ENCODE measurements around the gene GIT2. TPM values are rescaled to one million over a fixed set of nuclear protein-coding genes. Genes with fewer than 3 reads are reported as not detected.

Gene GIT2
- total RNA-seq, 4 donors from 2014 or later: 55.0 to 107 (median 79.8) TPM

DNA sequence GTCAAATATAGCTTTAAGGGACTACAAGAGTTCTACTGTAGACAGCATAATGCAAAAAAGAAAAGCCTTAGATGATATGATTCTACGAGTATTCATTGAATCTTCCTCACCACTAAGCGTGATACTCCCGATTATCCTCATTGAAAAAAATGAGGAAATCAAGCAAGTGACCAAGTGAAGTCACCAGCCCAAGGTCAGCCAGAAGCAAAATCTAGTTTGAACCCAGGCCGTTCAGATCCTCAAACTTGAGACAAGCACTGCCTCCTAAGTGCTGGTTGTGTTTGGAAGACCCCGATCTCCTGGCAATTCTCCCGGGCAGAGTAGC is 845 bp downstream of the GIT2 start:
- Histone ChIP-seq H3K4me1 (peaks cover 0 to 21% (median 2%) of the 10 kb centered on the region in 4 donors), H3K4me3 (peak overlapping the region; percentile 70 to 100 (median 86)), H3K9me3 (no peaks in the 10 kb centered on the region), H3K27me3 (no peaks in the 10 kb centered on the region), H3K27ac (peak overlapping the region; percentile 87 to 92 (median 91)), H3K36me3 (peaks cover 0 to 8% (median 0%) of the 10 kb centered on the region in 3 donors)
- TF ChIP-seq, protein P1, sequence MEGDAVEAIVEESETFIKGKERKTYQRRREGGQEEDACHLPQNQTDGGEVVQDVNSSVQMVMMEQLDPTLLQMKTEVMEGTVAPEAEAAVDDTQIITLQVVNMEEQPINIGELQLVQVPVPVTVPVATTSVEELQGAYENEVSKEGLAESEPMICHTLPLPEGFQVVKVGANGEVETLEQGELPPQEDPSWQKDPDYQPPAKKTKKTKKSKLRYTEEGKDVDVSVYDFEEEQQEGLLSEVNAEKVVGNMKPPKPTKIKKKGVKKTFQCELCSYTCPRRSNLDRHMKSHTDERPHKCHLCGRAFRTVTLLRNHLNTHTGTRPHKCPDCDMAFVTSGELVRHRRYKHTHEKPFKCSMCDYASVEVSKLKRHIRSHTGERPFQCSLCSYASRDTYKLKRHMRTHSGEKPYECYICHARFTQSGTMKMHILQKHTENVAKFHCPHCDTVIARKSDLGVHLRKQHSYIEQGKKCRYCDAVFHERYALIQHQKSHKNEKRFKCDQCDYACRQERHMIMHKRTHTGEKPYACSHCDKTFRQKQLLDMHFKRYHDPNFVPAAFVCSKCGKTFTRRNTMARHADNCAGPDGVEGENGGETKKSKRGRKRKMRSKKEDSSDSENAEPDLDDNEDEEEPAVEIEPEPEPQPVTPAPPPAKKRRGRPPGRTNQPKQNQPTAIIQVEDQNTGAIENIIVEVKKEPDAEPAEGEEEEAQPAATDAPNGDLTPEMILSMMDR (IDR thresholded peaks at IDR 0.05): no peak
- TF ChIP-seq POLR2A (IDR thresholded peaks at IDR 0.05): no peak
- no peak for DNase-seq

DNA sequence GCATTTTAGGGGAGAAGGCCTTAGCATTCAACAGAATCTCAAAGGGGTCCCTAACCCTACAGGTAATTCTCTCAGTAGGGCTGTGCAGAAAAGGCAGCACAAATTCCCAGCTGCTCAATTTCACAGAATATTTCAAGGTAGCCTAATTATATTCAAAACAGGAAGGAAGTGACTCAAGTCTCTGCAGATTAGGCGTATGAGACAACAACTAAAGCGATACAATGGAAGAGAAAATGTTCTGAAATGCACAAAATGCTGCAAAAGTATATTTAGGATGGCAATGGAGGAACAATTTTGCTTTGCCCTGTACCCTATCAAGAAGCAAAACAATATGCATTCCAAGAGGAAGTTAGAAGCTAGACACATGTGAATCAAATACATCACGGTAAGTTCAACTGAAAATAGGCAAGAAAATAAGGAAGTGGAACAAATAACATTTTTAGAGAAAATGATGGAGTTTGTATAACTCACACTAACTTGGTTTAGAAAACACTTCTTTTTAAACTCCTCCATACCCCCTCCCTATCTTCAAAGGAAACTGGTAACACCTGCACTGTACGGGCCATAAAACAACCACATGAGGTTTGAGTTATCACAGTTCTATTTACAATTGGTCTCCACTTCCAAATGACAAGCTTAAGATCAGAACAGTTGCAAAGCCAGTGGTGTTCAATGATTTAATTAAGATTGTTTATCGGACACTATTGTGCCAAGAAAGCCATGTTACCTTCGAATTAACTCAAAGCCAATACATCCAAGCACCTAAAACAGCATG is 1.6 kb downstream of the GIT2 start:
- H3K4me3 ChIP-seq: peak overlapping the region; percentile 70 to 100 (median 86)
- H3K27me3 ChIP-seq: no peaks in the 10 kb centered on the region
- TF ChIP-seq POLR2A (IDR thresholded peaks at IDR 0.05): no peak
- TF ChIP-seq, protein P1 (IDR thresholded peaks at IDR 0.05): no peak
- no peak for DNase-seq
- H3K27ac ChIP-seq: peak overlapping the region; percentile 87 to 92 (median 91)
- peaks cover 0 to 16% (median 0%) of the 10 kb centered on the region in 3 donors for H3K36me3 ChIP-seq
- peaks cover 0 to 20% (median 2%) of the 10 kb centered on the region in 4 donors for H3K4me1 ChIP-seq
- no peaks in the 10 kb centered on the region for H3K9me3 ChIP-seq

DNA sequence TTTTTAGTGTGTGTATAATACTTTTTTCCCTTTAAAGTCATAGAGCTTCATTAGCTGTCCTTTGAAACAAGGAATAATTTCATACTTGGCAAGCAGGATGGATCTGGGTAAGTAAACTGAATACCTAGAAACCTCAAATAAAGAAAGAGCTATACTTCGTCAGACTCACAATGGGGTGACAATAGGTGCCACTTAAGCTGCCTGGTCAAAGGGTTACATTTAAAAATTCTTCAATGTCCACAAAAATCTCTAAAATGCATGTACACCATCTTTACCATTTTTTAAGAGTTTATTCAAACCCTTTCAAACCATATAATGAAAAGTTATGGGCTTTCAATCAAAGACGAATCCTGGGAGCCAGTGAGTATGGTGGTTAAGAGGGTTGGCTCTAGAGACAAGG is 3.1 kb downstream of the GIT2 start:
- DNase-seq: no peak
- Histone ChIP-seq H3K4me1 (peaks cover 0 to 20% (median under 1%) of the 10 kb centered on the region in 4 donors), H3K36me3 (peaks cover 0 to 31% (median 0%) of the 10 kb centered on the region in 3 donors), H3K4me3 (no peak overlapping the region), H3K27me3 (no peaks in the 10 kb centered on the region), H3K27ac (no peak overlapping the region), H3K9me3 (no peaks in the 10 kb centered on the region)
- TF ChIP-seq, protein P1 (IDR thresholded peaks at IDR 0.05): no peak
- TF ChIP-seq POLR2A (IDR thresholded peaks at IDR 0.05): no peak

DNA sequence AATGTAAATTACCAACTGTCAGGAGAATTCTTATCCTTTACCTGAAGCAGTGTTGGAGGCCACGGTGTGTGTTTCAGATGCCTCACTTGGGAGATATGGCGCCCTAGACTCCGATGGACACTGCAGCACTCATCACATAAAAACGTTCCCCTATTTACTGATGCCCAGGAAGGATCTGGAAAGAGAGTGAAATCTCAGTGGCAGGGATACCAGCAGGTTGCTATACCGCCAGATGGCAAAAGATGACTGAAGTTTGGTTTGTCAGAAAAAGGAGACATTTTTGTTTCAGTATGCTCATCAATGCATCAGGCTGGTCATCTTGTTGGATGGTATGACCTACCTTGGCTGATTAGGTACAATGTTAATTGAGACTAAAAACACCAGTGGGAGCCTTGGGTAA is 4.6 kb downstream of the GIT2 start:
- no peak overlapping the region for H3K4me3 ChIP-seq
- peaks cover 0 to 18% (median 0%) of the 10 kb centered on the region in 4 donors for H3K4me1 ChIP-seq
- DNase-seq: no peak
- H3K27ac ChIP-seq: no peak overlapping the region
- TF ChIP-seq, protein P1 (IDR thresholded peaks at IDR 0.05): no peak
- TF ChIP-seq POLR2A (IDR thresholded peaks at IDR 0.05): no peak
- no peaks in the 10 kb centered on the region for H3K9me3 ChIP-seq
- H3K27me3 ChIP-seq: no peaks in the 10 kb centered on the region
- H3K36me3 ChIP-seq: peaks cover 0 to 46% (median 0%) of the 10 kb centered on the region in 3 donors

DNA sequence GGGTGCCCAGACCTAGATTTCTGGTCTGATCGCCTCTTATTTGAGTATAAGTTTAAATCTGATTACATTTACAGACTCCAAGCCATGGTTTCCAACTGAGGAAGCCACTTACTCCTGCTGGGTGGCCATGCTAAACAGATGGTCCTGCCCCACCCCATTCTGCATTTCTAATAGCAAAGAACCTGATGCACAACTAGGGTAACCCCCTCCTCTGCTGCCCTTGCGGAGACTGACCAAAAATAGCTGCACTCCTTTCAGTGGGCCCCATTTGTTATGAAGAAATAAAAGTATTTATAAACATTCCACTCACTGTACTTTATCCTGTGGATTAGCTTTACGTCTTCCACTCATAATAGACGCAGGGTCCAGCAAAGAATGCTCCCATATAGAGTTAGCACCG is 6.8 kb downstream of the GIT2 start:
- no peak for DNase-seq
- Histone ChIP-seq H3K27ac (peak overlapping the region in 1 of 4 donors; percentile 20), H3K4me3 (no peak overlapping the region), H3K4me1 (peaks cover 0 to 14% (median 0%) of the 10 kb centered on the region in 4 donors), H3K27me3 (no peaks in the 10 kb centered on the region), H3K9me3 (no peaks in the 10 kb centered on the region), H3K36me3 (peaks cover 0 to 62% (median 0%) of the 10 kb centered on the region in 3 donors)
- TF ChIP-seq, protein P1 (IDR thresholded peaks at IDR 0.05): no peak
- no peak for TF ChIP-seq POLR2A (IDR thresholded peaks at IDR 0.05)
